DMS 273 (cell line): ENCODE results near the gene ONECUT2.
A peak's percentile ranks its signal among the peaks of the same experiment; 100 is the strongest.

Experiments
- DNase-seq: peaks from one replicate; lab custom pipeline; 2025; ENCODE audit not compliant: unreplicated experiment; lab: John Stamatoyannopoulos, UW

Gene ONECUT2

DNA sequence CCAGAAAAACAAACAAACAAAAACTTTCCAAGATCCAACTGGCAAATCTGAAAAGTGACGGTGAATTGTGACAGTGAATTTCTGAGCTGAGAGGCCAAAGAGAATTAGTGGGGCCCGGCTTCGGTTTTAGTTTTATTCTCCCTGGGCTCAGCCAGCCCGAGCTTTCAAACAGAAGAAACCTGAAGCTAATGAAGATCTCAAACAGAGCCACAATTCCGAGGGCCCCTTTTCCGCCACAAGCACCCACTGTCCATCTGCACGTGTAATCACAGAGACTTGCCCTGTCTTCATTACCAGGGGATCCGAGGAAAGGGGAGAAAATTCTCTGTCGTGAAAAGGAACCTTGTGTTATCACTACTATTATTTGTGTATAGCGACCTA lies 4.2 kb upstream of the ONECUT2 start:
- DNase-seq, result no peak

DNA sequence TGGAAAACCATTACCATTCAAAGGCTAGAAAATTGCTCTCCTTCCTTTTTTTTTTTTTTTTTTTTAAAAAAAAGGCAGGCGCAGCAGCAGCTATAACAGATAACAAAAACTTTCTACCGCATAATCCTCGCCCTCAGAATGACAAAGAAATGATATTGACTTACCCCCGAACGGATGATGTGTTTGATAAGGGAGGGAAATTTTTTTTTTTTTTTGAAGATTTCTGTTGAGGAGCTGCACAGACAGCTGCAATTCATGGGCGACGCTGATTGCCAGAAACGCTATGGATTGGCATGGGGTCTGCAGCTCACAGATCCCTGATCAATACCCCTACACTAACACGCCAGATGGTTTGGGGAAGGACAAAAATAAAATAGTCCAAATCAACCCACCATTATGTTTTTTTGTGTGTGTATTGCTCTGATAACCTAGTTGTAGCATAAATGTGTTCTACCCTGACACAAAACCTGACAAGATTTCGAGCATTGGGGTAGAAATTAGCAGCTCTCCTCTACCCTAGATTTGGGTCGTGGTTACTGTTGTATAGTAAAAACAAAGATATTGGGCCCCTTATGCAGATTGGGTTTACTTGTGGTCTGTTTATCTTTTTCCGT lies 3.6 kb upstream of the ONECUT2 start:
- no peak for DNase-seq

- DNase-seq, result no peak
Observed at GRCh38 chr18:57432140-57432539, 3.0 kb upstream of the ONECUT2 start.

GRCh38 chr18:57432751-57433400 lies 2.3 kb upstream of the ONECUT2 start:
- DNase-seq, result peak; percentile 53

GRCh38 chr18:57433482-57433881 lies 1.7 kb upstream of the ONECUT2 start:
- DNase-seq, result peak; percentile 47

DNA sequence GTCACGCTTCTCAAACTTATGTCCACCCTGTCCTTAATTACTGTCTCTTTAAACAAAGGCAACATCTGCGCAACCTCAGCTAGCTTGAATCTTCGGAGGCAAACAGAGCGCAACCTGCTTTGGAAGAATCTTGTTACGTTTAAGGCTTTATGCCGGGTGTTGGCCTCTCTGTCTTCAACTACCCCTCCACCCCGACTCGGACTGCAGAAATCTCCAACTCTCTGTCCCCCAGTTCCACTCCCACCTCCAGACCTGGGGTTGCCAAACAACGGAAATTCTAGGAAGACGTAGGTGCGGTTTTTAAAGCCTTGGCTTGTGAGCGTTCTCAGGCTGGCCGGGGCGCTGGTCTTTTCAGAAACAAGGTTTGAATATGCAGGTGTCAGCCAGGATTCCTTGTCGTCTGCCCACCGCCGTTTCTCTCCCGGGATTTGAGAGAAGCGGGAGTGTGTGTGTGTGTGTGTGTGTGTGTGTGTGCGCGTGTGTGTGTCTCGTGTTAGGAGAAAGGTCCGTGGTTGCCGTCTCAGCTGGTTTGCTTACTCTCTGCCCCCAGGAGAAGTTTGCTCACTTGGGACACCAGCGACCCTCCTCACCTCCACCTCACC lies 1.1 kb upstream of the ONECUT2 start:
- DNase-seq, result peak; percentile 67

DNA sequence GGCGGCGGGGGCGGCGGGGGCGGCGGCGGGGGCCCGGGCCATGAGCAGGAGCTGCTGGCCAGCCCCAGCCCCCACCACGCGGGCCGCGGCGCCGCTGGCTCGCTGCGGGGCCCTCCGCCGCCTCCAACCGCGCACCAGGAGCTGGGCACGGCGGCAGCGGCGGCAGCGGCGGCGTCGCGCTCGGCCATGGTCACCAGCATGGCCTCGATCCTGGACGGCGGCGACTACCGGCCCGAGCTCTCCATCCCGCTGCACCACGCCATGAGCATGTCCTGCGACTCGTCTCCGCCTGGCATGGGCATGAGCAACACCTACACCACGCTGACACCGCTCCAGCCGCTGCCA lies 644 bp downstream of the ONECUT2 start:
- no peak for DNase-seq

DNA sequence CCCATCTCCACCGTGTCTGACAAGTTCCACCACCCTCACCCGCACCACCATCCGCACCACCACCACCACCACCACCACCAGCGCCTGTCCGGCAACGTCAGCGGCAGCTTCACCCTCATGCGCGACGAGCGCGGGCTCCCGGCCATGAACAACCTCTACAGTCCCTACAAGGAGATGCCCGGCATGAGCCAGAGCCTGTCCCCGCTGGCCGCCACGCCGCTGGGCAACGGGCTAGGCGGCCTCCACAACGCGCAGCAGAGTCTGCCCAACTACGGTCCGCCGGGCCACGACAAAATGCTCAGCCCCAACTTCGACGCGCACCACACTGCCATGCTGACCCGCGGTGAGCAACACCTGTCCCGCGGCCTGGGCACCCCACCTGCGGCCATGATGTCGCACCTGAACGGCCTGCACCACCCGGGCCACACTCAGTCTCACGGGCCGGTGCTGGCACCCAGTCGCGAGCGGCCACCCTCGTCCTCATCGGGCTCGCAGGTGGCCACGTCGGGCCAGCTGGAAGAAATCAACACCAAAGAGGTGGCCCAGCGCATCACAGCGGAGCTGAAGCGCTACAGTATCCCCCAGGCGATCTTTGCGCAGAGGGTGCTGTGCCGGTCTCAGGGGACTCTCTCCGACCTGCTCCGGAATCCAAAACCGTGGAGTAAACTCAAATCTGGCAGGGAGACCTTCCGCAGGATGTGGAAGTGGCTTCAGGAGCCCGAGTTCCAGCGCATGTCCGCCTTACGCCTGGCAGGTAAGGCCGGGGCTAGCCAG lies 1.2 kb downstream of the ONECUT2 start:
- DNase-seq, result peak; percentile 50

DNA sequence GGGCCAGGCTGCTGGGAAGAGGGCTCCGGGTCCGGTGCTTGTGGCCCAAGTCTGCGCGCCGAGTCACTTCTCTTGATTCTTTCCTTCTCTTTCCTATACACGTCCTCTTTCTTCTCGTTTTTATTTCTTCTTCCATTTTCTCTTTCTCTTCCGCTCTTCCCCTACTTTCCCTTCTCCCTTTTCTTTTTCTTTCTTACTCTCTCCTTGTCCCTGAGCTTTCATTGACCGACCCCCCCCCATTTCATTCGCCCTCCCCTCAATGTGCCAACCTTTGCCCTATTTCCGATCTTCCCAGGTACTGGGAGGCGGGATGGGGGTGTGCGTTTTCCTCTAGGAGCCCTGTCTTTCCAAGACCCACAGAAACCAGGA lies 1.8 kb downstream of the ONECUT2 start:
- DNase-seq, result no peak

GRCh38 chr18:57437402-57437765 lies 2.2 kb downstream of the ONECUT2 start:
- DNase-seq, result peak; percentile 71

GRCh38 chr18:57437766-57438671 lies 2.8 kb downstream of the ONECUT2 start:
- peak; percentile 94 for DNase-seq

DNA sequence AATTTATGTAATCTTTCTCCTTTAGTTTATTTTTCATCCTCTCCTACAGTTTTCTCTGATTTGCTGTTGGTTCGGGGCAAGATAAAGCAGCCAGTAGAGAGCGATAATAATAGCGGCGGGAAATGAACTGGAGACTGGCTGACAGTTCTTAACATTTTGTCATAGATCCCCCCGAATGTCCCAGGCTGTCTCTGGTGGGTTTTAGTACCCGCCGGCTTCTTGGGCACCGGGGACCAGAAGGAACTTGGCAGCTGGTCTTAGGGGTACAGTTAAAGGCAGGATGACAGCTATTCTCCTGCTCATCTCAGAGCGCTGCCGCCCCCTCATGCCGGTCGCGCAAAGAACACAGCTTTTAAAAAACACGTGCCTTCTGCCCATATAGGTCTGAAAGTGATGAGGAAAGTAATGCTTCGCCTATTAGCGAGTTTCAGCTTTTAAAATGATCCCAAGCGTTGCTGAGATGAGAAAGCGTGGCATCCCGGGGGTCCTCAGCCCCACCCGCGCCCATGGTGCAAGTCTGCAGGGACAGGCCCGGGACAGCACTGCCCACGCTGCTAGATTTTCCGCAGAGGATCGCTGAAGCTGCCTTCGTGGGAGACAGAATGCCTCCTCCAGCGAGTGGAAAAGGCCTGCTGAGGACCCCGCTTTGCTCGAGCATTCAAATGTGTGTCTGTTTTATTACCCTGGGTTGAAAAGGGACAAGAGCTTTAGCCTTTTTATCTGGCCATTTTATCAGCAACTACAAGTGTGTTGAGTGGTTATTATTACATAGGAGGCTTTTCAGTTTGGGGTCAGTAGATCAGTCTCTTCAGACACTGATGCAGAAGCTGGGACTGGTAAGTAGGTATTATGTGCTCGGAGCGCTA lies 3.8 kb downstream of the ONECUT2 start:
- no peak for DNase-seq

DNA sequence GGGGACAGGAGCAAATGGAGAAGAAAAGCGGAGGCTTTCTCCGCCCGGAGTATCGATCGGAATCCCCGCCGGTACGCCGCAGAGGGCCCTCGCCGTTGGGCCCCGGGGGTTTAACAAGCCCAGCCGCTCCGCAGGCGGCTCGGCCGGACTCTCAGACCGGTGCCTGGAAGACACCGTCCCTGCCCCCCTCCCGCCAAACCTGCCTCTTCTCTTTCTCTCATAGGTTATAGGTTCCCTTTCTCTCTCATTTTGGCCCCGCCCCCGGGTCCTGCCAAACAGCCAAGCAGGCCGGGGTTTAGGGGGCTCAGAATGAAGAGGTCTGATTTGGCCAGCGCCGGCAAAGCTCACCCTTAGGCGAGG lies 4.4 kb downstream of the ONECUT2 start:
- DNase-seq, result no peak

DNA sequence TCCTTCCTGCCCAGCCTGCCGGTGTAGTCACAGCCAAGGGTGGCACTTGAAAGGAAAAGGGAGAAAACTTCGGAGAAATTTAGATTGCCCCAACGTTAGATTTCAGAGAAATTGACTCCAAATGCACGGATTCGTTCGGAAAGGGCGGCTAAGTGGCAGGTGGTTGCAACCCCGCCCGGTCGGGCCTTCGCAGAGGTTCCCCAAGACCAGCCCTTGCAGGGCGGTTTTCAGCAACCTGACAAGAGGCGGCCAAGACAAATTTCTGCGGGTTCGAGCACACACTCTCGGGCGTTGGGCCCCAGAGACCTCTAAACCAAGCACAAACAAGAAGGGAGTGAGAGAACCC lies 4.8 kb downstream of the ONECUT2 start:
- no peak for DNase-seq

- DNase-seq, result no peak
Observed at GRCh38 chr18:57440331-57441070, 5.3 kb downstream of the ONECUT2 start.

- no peak for DNase-seq
Observed at GRCh38 chr18:57441071-57441794, 6.1 kb downstream of the ONECUT2 start.

GRCh38 chr18:57443247-57443646 lies 8.1 kb downstream of the ONECUT2 start:
- DNase-seq, result no peak

GRCh38 chr18:57443702-57444101 lies 8.5 kb downstream of the ONECUT2 start:
- DNase-seq, result no peak

DNA sequence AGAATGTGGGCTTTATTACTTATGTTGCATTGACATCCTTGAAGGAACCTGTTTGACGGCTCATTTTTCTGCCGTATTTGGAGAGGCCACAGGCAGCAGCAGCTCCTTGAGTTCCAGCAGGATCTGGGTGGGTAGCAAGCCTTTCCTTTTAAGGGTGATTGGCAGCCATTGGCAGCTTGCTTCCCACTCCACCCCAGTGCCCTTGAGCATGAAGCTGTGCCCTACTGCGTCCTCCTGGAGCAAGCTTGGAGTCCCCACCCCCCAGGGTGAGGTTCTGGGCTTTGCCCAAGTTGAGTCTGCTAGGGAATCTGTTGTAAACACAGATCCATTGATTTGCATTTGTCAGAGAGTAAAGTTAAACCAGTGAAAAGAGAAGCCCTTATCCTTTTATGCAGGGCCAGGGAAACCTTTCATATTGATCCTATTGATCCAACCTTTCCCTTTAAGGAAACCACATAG lies 9.2 kb downstream of the ONECUT2 start:
- no peak for DNase-seq
